H1 (cell line): ENCODE data around the gene MAP4K4. TPM values are rescaled to one million over a fixed set of nuclear protein-coding genes. Genes with fewer than 3 reads are reported as not detected.

ENCODE experiments used
- CTCF ChIA-PET: fragments of 300-600 bp; sonication (Branson Sonifier 250); formaldehyde crosslinking; loops from one replicate; lab custom pipeline; 2021; ENCODE audit not compliant: partially characterized antibody; lab: Charles Lee
- POLR2A ChIA-PET: fragments of 300-600 bp; sonication (Branson Sonifier 250); formaldehyde crosslinking; loops from one replicate; lab custom pipeline; 2021; ENCODE audit warnings: inconsistent platforms; ENCODE audit not compliant: partially characterized antibody; lab: Charles Lee
- DNase-seq, 2 experiments: peaks; one replicate each; pipeline versions ENCODE4 v3.0.0 to v3.0.0-alpha.2; 2010 to 2022; ENCODE audit warnings: low spot score in 2 of 2, low read depth in 1 of 2, mixed read lengths in 1 of 2
- FAIRE-seq: peaks from 2 replicates; lab custom pipeline; 2011; peaks lifted over from hg19 to GRCh38; lab: Jason Lieb, UNC
- H2AFZ ChIP-seq: 2 replicates; pipeline ENCODE4 v1.8.1; 2012; ENCODE audit warnings: low read length, inconsistent platforms
- H2AK5ac ChIP-seq: 2 replicates; pipeline ENCODE4 v1.6.1; 2013; ENCODE audit warnings: low read depth, low read length
- H2BK120ac ChIP-seq: replicated peaks from 2 replicates; pipeline ENCODE3; 2013; ENCODE audit warnings: low read depth, low read length, inconsistent platforms
- H2BK12ac ChIP-seq: 2 replicates; pipeline ENCODE4 v1.6.1; 2013; ENCODE audit warnings: low read depth, low read length
- H2BK15ac ChIP-seq: 2 replicates; pipeline ENCODE4 v1.6.1; 2013; ENCODE audit warnings: low read length
- H2BK20ac ChIP-seq: 2 replicates; pipeline ENCODE4 v1.6.1; 2013; ENCODE audit warnings: low read length
- H2BK5ac ChIP-seq: 2 replicates; pipeline ENCODE4 v1.6.1; 2013; ENCODE audit warnings: low read depth, low read length
- H3K14ac ChIP-seq: 2 replicates; pipeline ENCODE4 v1.6.1; 2013; ENCODE audit warnings: inconsistent platforms; ENCODE audit not compliant: insufficient read length
- H3K18ac ChIP-seq: 2 replicates; pipeline ENCODE4 v1.6.1; 2013; ENCODE audit warnings: low read length; ENCODE audit errors: extremely low read depth
- H3K23ac ChIP-seq: 2 replicates; pipeline ENCODE4 v1.6.1; 2013; ENCODE audit warnings: inconsistent platforms; ENCODE audit not compliant: insufficient read length
- H3K23me2 ChIP-seq: 2 replicates; pipeline ENCODE4 v1.6.1; 2013; ENCODE audit warnings: low read depth, low read length
- H3K27ac ChIP-seq: 2 replicates; pipeline ENCODE4 v1.6.1; 2011; ENCODE audit warnings: low read depth, low read length, inconsistent platforms
- H3K27me3 ChIP-seq, 4 experiments: replicated peaks in 1 of 4; 1 replicate in 1 of 4; 2 replicates in 3 of 4; pipeline versions ENCODE4 v1.6.1 to v1.8.1; 2011 to 2013; ENCODE audit warnings: low read length in 3 of 4, mild to moderate bottlenecking in 3 of 4, inconsistent platforms in 2 of 4, mixed read lengths in 2 of 4, moderate library complexity in 1 of 4; ENCODE audit not compliant: control insufficient read depth in 3 of 4, insufficient read depth in 3 of 4; ENCODE audit errors: extremely low read depth in 1 of 4
- H3K36me3 ChIP-seq, 4 experiments: 2 replicates each; pipeline versions ENCODE4 v1.6.1 to v1.8.1; 2011 to 2013; ENCODE audit warnings: mild to moderate bottlenecking in 4 of 4, low read length in 3 of 4, moderate library complexity in 2 of 4, control low read depth in 1 of 4, inconsistent platforms in 1 of 4; ENCODE audit not compliant: insufficient read depth in 4 of 4, control insufficient read depth in 2 of 4
- H3K4ac ChIP-seq: replicated peaks from 2 replicates; pipeline ENCODE3; 2013; ENCODE audit warnings: low read length, low read depth, mixed read lengths, inconsistent platforms; ENCODE audit not compliant: insufficient read length
- H3K4me1 ChIP-seq, 4 experiments: replicated peaks in 1 of 4; 1 replicate in 1 of 4; 2 replicates in 3 of 4; pipeline versions ENCODE4 v1.6.1 to v1.8.1; 2011 to 2013; ENCODE audit warnings: low read length in 3 of 4, inconsistent platforms in 2 of 4, mixed read lengths in 1 of 4; ENCODE audit not compliant: insufficient read depth in 4 of 4, control insufficient read depth in 3 of 4
- H3K4me2 ChIP-seq, 2 experiments: 2 replicates each; pipeline versions ENCODE4 v1.6.1 to v1.8.1; 2011 to 2013; ENCODE audit warnings: low read depth in 2 of 2, low read length in 2 of 2, control low read depth in 1 of 2, inconsistent platforms in 1 of 2, mild to moderate bottlenecking in 1 of 2; ENCODE audit not compliant: insufficient read depth in 1 of 2
- H3K4me3 ChIP-seq, 4 experiments: fragments of 200-600, 300-600 bp in 1 of 4; sonication (generic), shearing (Covaris generic), sonication (Bioruptor Twin) in 1 of 4; 2 replicates each; pipeline versions ENCODE4 v1.5.1 to v1.8.1; 2011 to 2016; ENCODE audit warnings: low read length in 4 of 4, low read depth in 3 of 4, control low read depth in 2 of 4, inconsistent platforms in 2 of 4, mild to moderate bottlenecking in 2 of 4, mixed read lengths in 1 of 4, moderate library complexity in 1 of 4; ENCODE audit not compliant: insufficient read depth in 2 of 4; ENCODE audit errors: extremely low read depth in 1 of 4
- H3K56ac ChIP-seq: replicated peaks from 2 replicates; pipeline ENCODE3; 2013; ENCODE audit warnings: low read depth, mild to moderate bottlenecking, mixed read lengths, low read length, inconsistent platforms; ENCODE audit not compliant: insufficient read length
- H3K79me1 ChIP-seq: 2 replicates; pipeline ENCODE4 v1.6.1; 2013; ENCODE audit warnings: low read depth, low read length, control low read depth
- H3K79me2 ChIP-seq, 2 experiments: 2 replicates each; pipeline versions ENCODE4 v1.6.1 to v1.8.1; 2012 to 2013; ENCODE audit warnings: low read length in 2 of 2, mild to moderate bottlenecking in 2 of 2, inconsistent platforms in 1 of 2; ENCODE audit not compliant: insufficient read depth in 2 of 2, control insufficient read depth in 1 of 2
- H3K9ac ChIP-seq, 4 experiments: replicated peaks in 1 of 4; 1 replicate in 1 of 4; 2 replicates in 3 of 4; pipeline versions ENCODE4 v1.6.1 to v1.8.1; 2011 to 2013; ENCODE audit warnings: low read depth in 3 of 4, low read length in 3 of 4, control low read depth in 2 of 4, mild to moderate bottlenecking in 2 of 4, moderate library complexity in 2 of 4, inconsistent platforms in 1 of 4; ENCODE audit errors: extremely low read depth in 1 of 4
- H3K9me3 ChIP-seq, 2 experiments: 2 replicates each; pipeline versions ENCODE4 v1.6.1 to v1.8.1; 2012 to 2013; ENCODE audit warnings: mild to moderate bottlenecking in 2 of 2, moderate library complexity in 2 of 2, control low read depth in 1 of 2, inconsistent platforms in 1 of 2, low read depth in 1 of 2, low read length in 1 of 2, mixed read lengths in 1 of 2; ENCODE audit not compliant: insufficient read depth in 2 of 2
- H4K20me1 ChIP-seq, 2 experiments: replicated peaks in 1 of 2; 2 replicates each; pipeline versions ENCODE3 to v1.8.1; 2011 to 2013; ENCODE audit warnings: inconsistent platforms in 2 of 2, low read length in 2 of 2, mild to moderate bottlenecking in 1 of 2; ENCODE audit not compliant: insufficient read depth in 2 of 2, control insufficient read depth in 1 of 2
- H4K5ac ChIP-seq: 2 replicates; pipeline ENCODE4 v1.6.1; 2013; ENCODE audit warnings: low read length, low read depth, mixed read lengths, inconsistent platforms; ENCODE audit not compliant: insufficient read length
- H4K8ac ChIP-seq: 2 replicates; pipeline ENCODE4 v1.8.0; 2013; ENCODE audit warnings: mild to moderate bottlenecking, moderate library complexity, low read length, inconsistent platforms; ENCODE audit not compliant: insufficient read depth; ENCODE audit errors: extremely low read depth
- H4K91ac ChIP-seq: replicated peaks from 2 replicates; pipeline ENCODE3; 2013; ENCODE audit warnings: low read length, mixed read lengths, inconsistent platforms; ENCODE audit not compliant: insufficient read length
- CHD1 ChIP-seq: IDR thresholded peaks from 2 replicates; pipeline ENCODE4 v1.6.1; 2012; ENCODE audit warnings: low read depth, low read length, improper control_type of control experiment
- CREB1 ChIP-seq: IDR thresholded peaks from 2 replicates; pipeline ENCODE4 v1.6.1; 2012; ENCODE audit warnings: inconsistent platforms
- EZH2 ChIP-seq: fragments of 200-600 bp; sonication (generic); IDR thresholded peaks from 2 replicates; pipeline ENCODE4 v1.7.1; 2012; ENCODE audit warnings: low read depth, mild to moderate bottlenecking, moderate library complexity, low read length, inconsistent platforms; ENCODE audit not compliant: severe bottlenecking
- GABPA ChIP-seq: IDR thresholded peaks from 2 replicates; pipeline ENCODE4 v1.6.1; 2011; ENCODE audit warnings: mild to moderate bottlenecking, low read length, moderate library complexity, borderline replicate concordance; ENCODE audit not compliant: insufficient read depth
- JUN ChIP-seq: IDR thresholded peaks from 2 replicates; pipeline ENCODE4 v1.6.1; 2011; ENCODE audit warnings: low read depth, mild to moderate bottlenecking, improper control_type of control experiment, low read length
- MAFK ChIP-seq: IDR thresholded peaks from 2 replicates; pipeline ENCODE4 v1.6.1; 2012; ENCODE audit warnings: low read depth, mild to moderate bottlenecking, improper control_type of control experiment, low read length
- RAD21 ChIP-seq, 2 experiments: IDR thresholded peaks in 1 of 2; conservative IDR thresholded peaks in 1 of 2; 2 replicates each; pipeline ENCODE4 v1.6.1; 2011; ENCODE audit warnings: low read depth in 2 of 2, low read length in 2 of 2, improper control_type of control experiment in 1 of 2, inconsistent platforms in 1 of 2, mild to moderate bottlenecking in 1 of 2, moderate library complexity in 1 of 2
- RBBP5 ChIP-seq: IDR thresholded peaks from 2 replicates; pipeline ENCODE4 v1.7.1; 2012; ENCODE audit warnings: low read depth, mild to moderate bottlenecking, inconsistent platforms, low read length, moderate library complexity, borderline replicate concordance
- SP4 ChIP-seq: IDR thresholded peaks from 2 replicates; pipeline ENCODE4 v1.6.1; 2012; ENCODE audit warnings: low read length, inconsistent platforms
- SRF ChIP-seq: IDR thresholded peaks from 2 replicates; pipeline ENCODE4 v1.6.1; 2011; ENCODE audit warnings: mild to moderate bottlenecking, low read depth, low read length, moderate library complexity
- TEAD4 ChIP-seq: IDR thresholded peaks from 2 replicates; pipeline ENCODE4 v1.6.1; 2012; ENCODE audit warnings: low read depth, low read length, inconsistent platforms, mixed read lengths
- ZNF274 ChIP-seq: IDR thresholded peaks from 2 replicates; pipeline ENCODE4 v1.7.0; 2012; ENCODE audit warnings: low read length, borderline replicate concordance; ENCODE audit errors: extremely low read depth
- WGBS, 2 experiments: shearing (Covaris generic) in 1 of 2; methylation state at CpG; one replicate each; pipeline versions ENCODE4 v1.1.6 to v1.1.7; 2013 to 2015; ENCODE audit warnings: low lambda C conversion rate in 2 of 2, mixed read lengths in 2 of 2, inconsistent platforms in 1 of 2, low coverage in 1 of 2, missing lambda C conversion rate in 1 of 2; ENCODE audit not compliant: insufficient replicate concordance in 2 of 2, insufficient coverage in 1 of 2, insufficient read length in 1 of 2; ENCODE audit errors: extremely low coverage in 1 of 2, missing lambda C conversion rate in 1 of 2; 5-methylcytosine and 5-hydroxymethylcytosine counted together
- polyA plus RNA-seq, 7 experiments: library from polyadenylated mRNA; depleted of rRNA in 3 of 7; stranded (reverse) in 5 of 7; unstranded in 2 of 7; fragments of >200 nt in 5 of 7; fragments of 200-250 nt in 2 of 7; gene quantifications; 1 replicate in 5 of 7; 2 replicates in 1 of 7; 4 replicates in 1 of 7; pipeline versions ENCODE4 v1.2.1 to v1.2.3, GENCODE V29; 2011 to 2013; ENCODE audit warnings: missing spikeins in 2 of 7, mixed read lengths in 2 of 7
- total RNA-seq: library from RNA; stranded (reverse); fragmentation: NEBNext Ultra II Directional; extraction: Animal tissue kit (Norgen Biotek cat#: 25700); gene quantifications from 2 replicates; pipeline ENCODE4 v1.2.1, GENCODE V29; 2021
- TF ChIP-seq, protein P1 (sequence below): IDR thresholded peaks from 2 replicates; pipeline ENCODE4 v1.6.1; 2011; ENCODE audit warnings: low read length, improper control_type of control experiment

MAP4K4 gene
- total and polyA plus RNA-seq, 2 of the 8 experiments (the other 6 are each of a cell fraction or from before 2014, with no cell fraction given): 53.2 to 138 TPM

DNA sequence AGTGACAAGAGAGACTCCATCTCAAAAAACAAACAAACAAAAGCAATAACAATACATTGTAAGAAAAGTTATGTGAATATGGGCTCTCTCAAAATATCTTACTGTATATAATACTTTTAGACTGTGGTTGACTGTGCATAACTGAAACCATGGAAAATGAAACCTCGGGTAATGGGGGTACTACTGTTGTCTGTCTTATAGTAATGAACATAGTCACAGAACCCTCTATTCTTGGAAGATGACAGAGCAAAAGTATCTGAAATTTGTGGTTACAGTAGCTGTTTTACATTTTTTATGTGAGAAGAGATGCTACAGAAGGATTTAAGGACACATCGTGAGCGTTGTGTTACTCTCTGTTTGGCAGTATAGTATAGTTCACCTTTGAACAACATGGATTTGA is 60.5 kb downstream of the MAP4K4 start:
- Histone ChIP-seq H3K36me3 (no peaks in the 10 kb centered on the region), H2BK20ac (no peak overlapping the region), H4K20me1 (peaks cover 7 to 11% of the 10 kb centered on the region in 2 experiments), H3K27ac (no peak overlapping the region), H3K4ac (no peak overlapping the region), H3K9ac (no peak overlapping the region), H2AK5ac (no peak overlapping the region), H3K27me3 (no peaks in the 10 kb centered on the region), H3K79me2 (peaks cover 5 to 94% of the 10 kb centered on the region in 2 experiments), H4K8ac (no peak overlapping the region), H2AFZ (no peak overlapping the region), H4K5ac (no peak overlapping the region), H2BK120ac (no peak overlapping the region), H3K4me2 (no peak overlapping the region), H4K91ac (no peak overlapping the region), H3K79me1 (peaks cover 7% of the 10 kb centered on the region; the same call in 1 of the 2 replicates), H3K18ac (no peak overlapping the region), H3K4me1 (peaks cover 8 to 19% (median 16%) of the 10 kb centered on the region in 4 experiments; a peak in 6 of 7 replicates), H3K4me3 (no peak overlapping the region), H3K23me2 (no peaks in the 10 kb centered on the region), H2BK15ac (no peak overlapping the region), H3K9me3 (no peaks in the 10 kb centered on the region), H3K23ac (no peak overlapping the region), H2BK5ac (no peak overlapping the region), H3K56ac (no peak overlapping the region), H3K14ac (no peak overlapping the region), H2BK12ac (no peak overlapping the region)
- 86% methylated on average over 3 of the region's 3 CpGs; no CpG with 5 or more reads in 1 of the 2 experiments for WGBS, 2 experiments
- ChIA-PET POLR2A (no interaction called here), CTCF (interaction anchor here (0.6 to 1.2 kb wide), 4 partner anchors 12 to 268 kb away, joined by 3 to 5 read pairs (median 3); no protein-coding TSS in a partner anchor)
- FAIRE-seq: no peak
- DNase-seq: no peak
- TF ChIP-seq CHD1 (no peak), RAD21 (IDR thresholded peaks at IDR 0.05 in 1 of 2, conservative IDR thresholded peaks at IDR 0.05 in 1 of 2; ENCODE audit: low read depth in 2 of 2, low read length in 2 of 2) (no peak), EZH2 (no peak), SRF (no peak), SP4 (no peak), TEAD4 (no peak), RBBP5 (no peak), CREB1 (no peak), ZNF274 (no peak), JUN (no peak), GABPA (no peak), MAFK (no peak)
- TF ChIP-seq, protein P1, sequence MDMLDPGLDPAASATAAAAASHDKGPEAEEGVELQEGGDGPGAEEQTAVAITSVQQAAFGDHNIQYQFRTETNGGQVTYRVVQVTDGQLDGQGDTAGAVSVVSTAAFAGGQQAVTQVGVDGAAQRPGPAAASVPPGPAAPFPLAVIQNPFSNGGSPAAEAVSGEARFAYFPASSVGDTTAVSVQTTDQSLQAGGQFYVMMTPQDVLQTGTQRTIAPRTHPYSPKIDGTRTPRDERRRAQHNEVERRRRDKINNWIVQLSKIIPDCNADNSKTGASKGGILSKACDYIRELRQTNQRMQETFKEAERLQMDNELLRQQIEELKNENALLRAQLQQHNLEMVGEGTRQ: no peak
